Liver (tissue), 9 donors: Measurements from ENCODE around the gene PROC. TPM values are rescaled to one million over a fixed set of nuclear protein-coding genes. Genes with fewer than 3 reads are reported as not detected.

Experiments
- DNase-seq: peaks from one replicate; pipeline ENCODE4 v3.0.0-alpha.2; 2017; ENCODE audit warnings: low spot score
- H3K27ac ChIP-seq, 2 donors: one replicate each; pipeline ENCODE4 v1.7.0; 2013; ENCODE audit warnings: inconsistent platforms in 2 of 2, low read length in 2 of 2, control low read depth in 1 of 2, low read depth in 1 of 2, mild to moderate bottlenecking in 1 of 2
- H3K27me3 ChIP-seq, 4 donors: one replicate each; pipeline versions ENCODE4 v1.6.1 to v1.7.0; 2013; ENCODE audit warnings: low read length in 3 of 4, inconsistent platforms in 1 of 4, mild to moderate bottlenecking in 1 of 4, moderate library complexity in 1 of 4; ENCODE audit not compliant: control insufficient read depth in 4 of 4, insufficient read depth in 4 of 4
- H3K36me3 ChIP-seq, 4 donors: one replicate each; pipeline versions ENCODE4 v1.6.1 to v1.7.0; 2013; ENCODE audit warnings: low read length in 3 of 4, mild to moderate bottlenecking in 3 of 4, low read depth in 1 of 4, moderate library complexity in 1 of 4; ENCODE audit not compliant: control insufficient read depth in 4 of 4, insufficient read depth in 3 of 4
- H3K4me1 ChIP-seq, 4 donors: one replicate each; pipeline versions ENCODE4 v1.6.1 to v1.7.0; 2013; ENCODE audit warnings: low read length in 3 of 4, mild to moderate bottlenecking in 3 of 4, moderate library complexity in 1 of 4; ENCODE audit not compliant: control insufficient read depth in 4 of 4, insufficient read depth in 4 of 4
- H3K4me3 ChIP-seq, 3 donors: one replicate each; pipeline versions ENCODE4 v1.6.1 to v1.7.0; 2013; ENCODE audit warnings: low read length in 3 of 3, control low read depth in 1 of 3, low read depth in 1 of 3, mild to moderate bottlenecking in 1 of 3
- H3K9ac ChIP-seq, 2 donors: one replicate each; pipeline ENCODE4 v1.7.0; 2013; ENCODE audit warnings: low read length in 2 of 2, mild to moderate bottlenecking in 2 of 2, moderate library complexity in 2 of 2, control low read depth in 1 of 2, low read depth in 1 of 2
- H3K9me3 ChIP-seq, 4 donors: one replicate each; pipeline versions ENCODE4 v1.6.1 to v1.7.0; 2013; ENCODE audit warnings: low read length in 3 of 4; ENCODE audit not compliant: control insufficient read depth in 4 of 4
- ATF3 ChIP-seq: IDR thresholded peaks from 2 replicates; pipeline ENCODE4 v1.6.1; 2016; ENCODE audit warnings: antibody characterized with exemption
- CTCF ChIP-seq: fragments of 150-350 bp; IDR thresholded peaks from 2 replicates; pipeline ENCODE4 v1.5.1; 2017; ENCODE audit warnings: improper control_type of control experiment, low read depth, low read length; ENCODE audit not compliant: missing input control
- EGR1 ChIP-seq, 2 donors: IDR thresholded peaks; 2 replicates each; pipeline ENCODE4 v1.6.1; 2016 to 2018; ENCODE audit warnings: antibody characterized with exemption in 2 of 2, low read depth in 2 of 2
- FOXA2 ChIP-seq: IDR thresholded peaks from 2 replicates; pipeline ENCODE4 v1.6.1; 2016; ENCODE audit warnings: antibody characterized with exemption
- GABPA ChIP-seq, 2 donors: IDR thresholded peaks in 1 of 2; conservative IDR thresholded peaks in 1 of 2; 2 replicates each; pipeline ENCODE4 v1.6.1; 2016; ENCODE audit warnings: antibody characterized with exemption in 2 of 2, mild to moderate bottlenecking in 1 of 2, moderate library complexity in 1 of 2
- HNF4G ChIP-seq: IDR thresholded peaks from 2 replicates; pipeline ENCODE4 v1.6.1; 2016; ENCODE audit warnings: antibody characterized with exemption
- JUND ChIP-seq, 2 donors: IDR thresholded peaks; 2 replicates each; pipeline ENCODE4 v1.6.1; 2016; ENCODE audit warnings: antibody characterized with exemption in 2 of 2
- MAX ChIP-seq: IDR thresholded peaks from 2 replicates; pipeline ENCODE4 v1.6.1; 2016; ENCODE audit warnings: antibody characterized with exemption
- RAD21 ChIP-seq, 2 donors: IDR thresholded peaks; 2 replicates each; pipeline ENCODE4 v1.6.1; 2016; ENCODE audit warnings: antibody characterized with exemption in 2 of 2, mild to moderate bottlenecking in 2 of 2
- REST ChIP-seq: IDR thresholded peaks from 2 replicates; pipeline ENCODE4 v1.6.1; 2016; ENCODE audit warnings: antibody characterized with exemption, mild to moderate bottlenecking
- RXRA ChIP-seq, 2 donors: IDR thresholded peaks; 2 replicates each; pipeline ENCODE4 v1.6.1; 2017 to 2018; ENCODE audit warnings: antibody characterized with exemption in 2 of 2, mild to moderate bottlenecking in 1 of 2
- TAF1 ChIP-seq: conservative IDR thresholded peaks from 2 replicates; pipeline ENCODE4 v1.6.1; 2016; ENCODE audit warnings: antibody characterized with exemption, mild to moderate bottlenecking
- YY1 ChIP-seq: IDR thresholded peaks from 2 replicates; pipeline ENCODE4 v1.6.1; 2016; ENCODE audit warnings: antibody characterized with exemption, mild to moderate bottlenecking
- WGBS: extraction: QIAGEN DNeasy Blood & Tissue Kit; methylation state at CpG from one replicate; pipeline ENCODE4 v1.1.7; 2013; 5-methylcytosine and 5-hydroxymethylcytosine counted together
- polyA plus RNA-seq, 2 donors: library from polyadenylated mRNA; stranded (reverse) in 1 of 2; unstranded in 1 of 2; fragments of 200-250 nt in 1 of 2; fragments of >200 nt in 1 of 2; fragmentation: Nextera tagmentation in 1 of 2; extraction: Ambion mirVana in 1 of 2; gene quantifications; one replicate each; pipeline versions ENCODE4 v1.2.1 to v1.2.3, GENCODE V29; 2013 to 2015
- total RNA-seq, 2 donors: library from RNA; depleted of rRNA; stranded (reverse); fragments of >200 nt; gene quantifications; one replicate each; pipeline ENCODE4 v1.2.3, GENCODE V29; 2014
- donor health status: healthy.
- donor health status: healthy.
- donor health status: healthy.
- donor health status: healthy.
- donor health status: healthy.

PROC gene
- total and polyA plus RNA-seq, 4 donors: 150 to 407 (median 341) TPM

- peaks cover 1 to 22% (median 10%) of the 10 kb centered on the region in 4 donors for H3K4me1 ChIP-seq
Measured at GRCh38 chr2:127389778-127390435, 28.3 kb upstream of the PROC start.

GRCh38 chr2:127392133-127392827 is 25.9 kb upstream of the PROC start:
- no peak overlapping the region for H3K9ac ChIP-seq
- H3K36me3 ChIP-seq: peaks cover 0 to 3% (median 0%) of the 10 kb centered on the region in 4 donors
- H3K4me3 ChIP-seq: no peak overlapping the region
- H3K27ac ChIP-seq: no peak overlapping the region
- H3K27me3 ChIP-seq: no peaks in the 10 kb centered on the region
- 96% methylated on average over 2 of the region's 2 CpGs for WGBS
- no peak for TF ChIP-seq JUND (IDR thresholded peaks at IDR 0.05)
- no peaks in the 10 kb centered on the region for H3K9me3 ChIP-seq
- DNase-seq: no peak
- peaks cover 0 to 13% (median under 1%) of the 10 kb centered on the region in 4 donors for H3K4me1 ChIP-seq

More at GRCh38 chr2:127389778-127390435, 28.3 kb upstream of the PROC start:
- no peak overlapping the region for H3K4me3 ChIP-seq
- no peak for DNase-seq
- no peaks in the 10 kb centered on the region for H3K9me3 ChIP-seq
- no peak overlapping the region for H3K9ac ChIP-seq
- no peaks in the 10 kb centered on the region for H3K27me3 ChIP-seq
- H3K36me3 ChIP-seq: peaks cover 0 to 3% (median 0%) of the 10 kb centered on the region in 4 donors
- 89% methylated on average over 5 of the region's 5 CpGs for WGBS
- TF ChIP-seq REST: no peak
- peak overlapping the region in 1 of 2 donors; percentile 14 for H3K27ac ChIP-seq

- Histone ChIP-seq H3K27me3 (no peaks in the 10 kb centered on the region), H3K4me1 (peaks cover 0 to 13% (median under 1%) of the 10 kb centered on the region in 4 donors), H3K9ac (no peak overlapping the region), H3K9me3 (no peaks in the 10 kb centered on the region), H3K36me3 (peaks cover 0 to 3% (median 0%) of the 10 kb centered on the region in 4 donors), H3K27ac (no peak overlapping the region), H3K4me3 (no peak overlapping the region)
- 98% methylated on average over 1 of the region's 1 CpG for WGBS
- DNase-seq: no peak
- TF ChIP-seq MAX: no peak
- TF ChIP-seq ATF3: no peak
- no peak for TF ChIP-seq HNF4G
- TF ChIP-seq RXRA (IDR thresholded peaks at IDR 0.05): no peak
- no peak for TF ChIP-seq RAD21 (IDR thresholded peaks at IDR 0.05)
- no peak for TF ChIP-seq EGR1 (IDR thresholded peaks at IDR 0.05; ENCODE audit: low read depth in 2 of 2)
- TF ChIP-seq JUND (IDR thresholded peaks at IDR 0.05): no peak
- TF ChIP-seq TAF1: no peak
- TF ChIP-seq YY1: no peak
- no peak for TF ChIP-seq CTCF
- TF ChIP-seq GABPA (IDR thresholded peaks at IDR 0.05 in 1 of 2, conservative IDR thresholded peaks at IDR 0.05 in 1 of 2): no peak
- TF ChIP-seq FOXA2: no peak
Measured at GRCh38 chr2:127392828-127393578, 25.2 kb upstream of the PROC start.
